Neural progenitor cell (in vitro differentiated cells): Measurements from ENCODE around the gene GABBR2. TPM values are rescaled to one million over a fixed set of nuclear protein-coding genes. Genes with fewer than 3 reads are reported as not detected.

Source experiments
- DNase-seq: peaks from one replicate; pipeline ENCODE4 v3.0.0-alpha.2; 2016; ENCODE audit warnings: low spot score
- H2AFZ ChIP-seq: fragments of 200-600 bp; sonication (generic); replicated peaks from 2 replicates; pipeline ENCODE4 v1.6.1; 2016; ENCODE audit warnings: antibody characterized with exemption
- H3F3A ChIP-seq: fragments of 200-600 bp; sonication (generic); 2 replicates; pipeline ENCODE4 v1.6.1; 2016; ENCODE audit warnings: antibody characterized with exemption, low read depth
- H3K27ac ChIP-seq: fragments of 200-600 bp; sonication (generic); 2 replicates; pipeline ENCODE4 v1.5.1; 2016; ENCODE audit warnings: mild to moderate bottlenecking
- H3K27me3 ChIP-seq: fragments of 200-600 bp; sonication (generic); 2 replicates; pipeline ENCODE4 v1.6.1; 2016; ENCODE audit warnings: mild to moderate bottlenecking, moderate library complexity
- H3K36me3 ChIP-seq: fragments of 200-600 bp; sonication (generic); 2 replicates; pipeline ENCODE4 v1.5.1; 2016
- H3K4me1 ChIP-seq: fragments of 200-600 bp; sonication (generic); 2 replicates; pipeline ENCODE4 v1.6.1; 2016; ENCODE audit warnings: mixed run types
- H3K4me2 ChIP-seq: fragments of 200-600 bp; sonication (generic); 2 replicates; pipeline ENCODE4 v1.6.1; 2016
- H3K4me3 ChIP-seq: fragments of 200-600 bp; sonication (generic); 2 replicates; pipeline ENCODE4 v1.5.1; 2016
- H3K79me2 ChIP-seq: fragments of 200-600 bp; sonication (generic); 2 replicates; pipeline ENCODE4 v1.6.1; 2016; ENCODE audit warnings: low read depth
- H3K9ac ChIP-seq: fragments of 200-600 bp; sonication (generic); 2 replicates; pipeline ENCODE4 v1.6.1; 2016
- H3K9me3 ChIP-seq: fragments of 200-600 bp; sonication (generic); 2 replicates; pipeline ENCODE4 v1.5.1; 2016; ENCODE audit warnings: low read depth
- H4K20me1 ChIP-seq: fragments of 200-600 bp; sonication (generic); 2 replicates; pipeline ENCODE4 v1.6.1; 2016; ENCODE audit warnings: low read depth
- H3K27ac Mint-ChIP-seq: 3 replicates; pipeline ENCODE4 v1.8.0; 2021; ENCODE audit warnings: mixed read lengths
- H3K27me3 Mint-ChIP-seq: 2 replicates; pipeline ENCODE4 v1.8.0; 2022; ENCODE audit warnings: low read depth, mild to moderate bottlenecking, inconsistent platforms, moderate library complexity, mixed read lengths; ENCODE audit not compliant: insufficient read depth
- H3K36me3 Mint-ChIP-seq: 3 replicates; pipeline ENCODE4 v1.8.0; 2021; ENCODE audit warnings: mixed read lengths
- H3K4me1 Mint-ChIP-seq: 3 replicates; pipeline ENCODE4 v1.8.0; 2021; ENCODE audit warnings: mixed read lengths
- H3K4me3 Mint-ChIP-seq: 3 replicates; pipeline ENCODE4 v1.8.0; 2021; ENCODE audit warnings: mild to moderate bottlenecking, moderate library complexity, mixed read lengths
- H3K9me3 Mint-ChIP-seq: 3 replicates; pipeline ENCODE4 v1.8.0; 2020; ENCODE audit warnings: mixed read lengths
- CTCF ChIP-seq: fragments of 200-600 bp; sonication (generic); IDR thresholded peaks from 2 replicates; pipeline ENCODE4 v1.5.1; 2017; ENCODE audit warnings: antibody characterized with exemption, mild to moderate bottlenecking
- EZH2 ChIP-seq: fragments of 200-600 bp; sonication (generic); IDR thresholded peaks from 2 replicates; pipeline ENCODE4 v1.6.1; 2017; ENCODE audit warnings: antibody characterized with exemption, mild to moderate bottlenecking, moderate library complexity
- EZH2phosphoT487 ChIP-seq: fragments of 200-600 bp; sonication (generic); IDR thresholded peaks from 2 replicates; pipeline ENCODE4 v1.6.1; 2017; ENCODE audit warnings: antibody characterized with exemption
- total RNA-seq: library from RNA; depleted of rRNA; stranded (reverse); fragments of >200 nt; gene quantifications from 2 replicates; pipeline ENCODE4 v1.2.3, GENCODE V29; 2015; ENCODE audit warnings: low replicate concordance

GABBR2 gene
- total RNA-seq, 1 donor from 2014 or later, result not detected

- Histone ChIP-seq H3K27ac (no peak overlapping the region), H3K9ac (no peak overlapping the region), H4K20me1 (no peaks in the 10 kb centered on the region), H3K4me3 (no peak overlapping the region), H3K36me3 (no peaks in the 10 kb centered on the region), H3K4me2 (no peak overlapping the region), H2AFZ (no peak overlapping the region), H3K4me1 (no peaks in the 10 kb centered on the region), H3K9me3 (no peaks in the 10 kb centered on the region), H3K79me2 (no peaks in the 10 kb centered on the region), H3F3A (no peaks in the 10 kb centered on the region), H3K27me3 (no peaks in the 10 kb centered on the region)
- Mint-ChIP-seq H3K4me3 (no peak overlapping the region), H3K36me3 (no peaks in the 10 kb centered on the region), H3K4me1 (peaks cover 7% of the 10 kb centered on the region), H3K27ac (no peak overlapping the region), H3K9me3 (peaks cover 5% of the 10 kb centered on the region), H3K27me3 (peaks cover 16% of the 10 kb centered on the region)
- DNase-seq, result no peak
- TF ChIP-seq EZH2, result no peak
- no peak for TF ChIP-seq CTCF
- no peak for TF ChIP-seq EZH2phosphoT487
Observed at GRCh38 chr9:98538203-98538602, 170.5 kb downstream of the GABBR2 start.

GRCh38 chr9:98536542-98537173, 172.1 kb downstream of the GABBR2 start:
- Mint-ChIP-seq H3K9me3 (peaks cover 5% of the 10 kb centered on the region), H3K4me1 (peaks cover 7% of the 10 kb centered on the region), H3K4me3 (no peak overlapping the region), H3K27me3 (peaks cover 17% of the 10 kb centered on the region), H3K27ac (no peak overlapping the region), H3K36me3 (no peaks in the 10 kb centered on the region)
- H3K27me3 ChIP-seq, result no peaks in the 10 kb centered on the region
- TF ChIP-seq EZH2phosphoT487, result no peak
- peak; percentile 49 for TF ChIP-seq CTCF
- TF ChIP-seq EZH2, result no peak
- H3K4me1 ChIP-seq, result no peaks in the 10 kb centered on the region
- H3F3A ChIP-seq, result no peaks in the 10 kb centered on the region
- no peaks in the 10 kb centered on the region for H3K36me3 ChIP-seq
- no peak overlapping the region for H2AFZ ChIP-seq
- H4K20me1 ChIP-seq, result no peaks in the 10 kb centered on the region
- H3K9ac ChIP-seq, result no peak overlapping the region
- peak; percentile 31 for DNase-seq
- H3K4me2 ChIP-seq, result no peak overlapping the region
- no peaks in the 10 kb centered on the region for H3K9me3 ChIP-seq
- no peaks in the 10 kb centered on the region for H3K79me2 ChIP-seq
- H3K27ac ChIP-seq, result no peak overlapping the region
- no peak overlapping the region for H3K4me3 ChIP-seq

- H3K4me3 Mint-ChIP-seq, result no peak overlapping the region
- peaks cover 2% of the 10 kb centered on the region for H3K4me1 Mint-ChIP-seq
- H3K4me1 ChIP-seq, result no peaks in the 10 kb centered on the region
- H4K20me1 ChIP-seq, result no peaks in the 10 kb centered on the region
- no peak overlapping the region for H3K4me3 ChIP-seq
- H3K36me3 Mint-ChIP-seq, result no peaks in the 10 kb centered on the region
- H3F3A ChIP-seq, result no peaks in the 10 kb centered on the region
- H3K27ac Mint-ChIP-seq, result no peak overlapping the region
- no peaks in the 10 kb centered on the region for H3K27me3 ChIP-seq
- no peaks in the 10 kb centered on the region for H3K9me3 ChIP-seq
- H3K4me2 ChIP-seq, result no peak overlapping the region
- no peak overlapping the region for H2AFZ ChIP-seq
- no peak overlapping the region for H3K9ac ChIP-seq
- peaks cover 5% of the 10 kb centered on the region for H3K9me3 Mint-ChIP-seq
- H3K79me2 ChIP-seq, result no peaks in the 10 kb centered on the region
- H3K27me3 Mint-ChIP-seq, result peaks cover 15% of the 10 kb centered on the region
- DNase-seq, result no peak
- H3K27ac ChIP-seq, result no peak overlapping the region
- TF ChIP-seq EZH2, result no peak
- no peaks in the 10 kb centered on the region for H3K36me3 ChIP-seq
Observed at GRCh38 chr9:98533866-98534265, 174.9 kb downstream of the GABBR2 start.

GRCh38 chr9:98533132-98533531, 175.6 kb downstream of the GABBR2 start:
- Histone ChIP-seq H3K79me2 (no peaks in the 10 kb centered on the region), H3F3A (no peaks in the 10 kb centered on the region), H3K4me3 (no peak overlapping the region), H3K36me3 (no peaks in the 10 kb centered on the region), H2AFZ (no peak overlapping the region), H4K20me1 (no peaks in the 10 kb centered on the region), H3K4me2 (no peak overlapping the region), H3K9ac (no peak overlapping the region), H3K27me3 (no peaks in the 10 kb centered on the region), H3K4me1 (no peaks in the 10 kb centered on the region), H3K9me3 (no peaks in the 10 kb centered on the region), H3K27ac (no peak overlapping the region)
- Mint-ChIP-seq H3K36me3 (no peaks in the 10 kb centered on the region), H3K9me3 (peaks cover 3% of the 10 kb centered on the region), H3K4me1 (no peaks in the 10 kb centered on the region), H3K27ac (no peak overlapping the region), H3K4me3 (no peak overlapping the region), H3K27me3 (peaks cover 10% of the 10 kb centered on the region)
- DNase-seq, result no peak
- TF ChIP-seq EZH2phosphoT487 (no peak), CTCF (no peak), EZH2 (no peak)
